PFSK-1 (cell line): Measurements from ENCODE around the gene TTLL10.

Experiments
- POLR2AphosphoS5 ChIP-seq: IDR thresholded peaks from 2 replicates; pipeline ENCODE4 v1.6.1; 2012; ENCODE audit warnings: low read depth, mild to moderate bottlenecking, control low read depth, low read length, moderate library complexity
- REST ChIP-seq, 2 experiments: IDR thresholded peaks; 2 replicates each; pipeline versions ENCODE4 v1.6.1 to v1.8.0; 2011 to 2012; ENCODE audit warnings: low read depth in 2 of 2, low read length in 2 of 2, control low read depth in 1 of 2, inconsistent platforms in 1 of 2, mild to moderate bottlenecking in 1 of 2, moderate library complexity in 1 of 2; ENCODE audit not compliant: insufficient read depth in 1 of 2
- SIN3A ChIP-seq: IDR thresholded peaks from 2 replicates; pipeline ENCODE4 v1.6.1; 2012; ENCODE audit warnings: mild to moderate bottlenecking, low read length, moderate library complexity, borderline replicate concordance; ENCODE audit not compliant: insufficient read depth
- TAF1 ChIP-seq: IDR thresholded peaks from 2 replicates; pipeline ENCODE4 v1.6.1; 2012; ENCODE audit warnings: low read length, control low read depth, borderline replicate concordance; ENCODE audit not compliant: insufficient read depth

- TF ChIP-seq POLR2AphosphoS5 (no peak; the same call in 1 of the 2 replicates), REST (IDR thresholded peaks at IDR 0.05; ENCODE audit: insufficient read depth in 1 of 2, low read depth in 2 of 2, low read length in 2 of 2) (no peak), SIN3A (no peak), TAF1 (no peak)
Observed at GRCh38 chr1:1236945-1237873, 63.5 kb downstream of the TTLL10 start.
